ENCODE data around the gene CNTNAP3B.
A peak's percentile ranks its signal among the peaks of the same experiment; 100 is the strongest.
"Not testable (repeated sequence)": the region's sequence is repeated elsewhere in the genome, so short reads cannot be mapped to it uniquely, and the experiment has no call there.

The CNTNAP3B gene

DNA sequence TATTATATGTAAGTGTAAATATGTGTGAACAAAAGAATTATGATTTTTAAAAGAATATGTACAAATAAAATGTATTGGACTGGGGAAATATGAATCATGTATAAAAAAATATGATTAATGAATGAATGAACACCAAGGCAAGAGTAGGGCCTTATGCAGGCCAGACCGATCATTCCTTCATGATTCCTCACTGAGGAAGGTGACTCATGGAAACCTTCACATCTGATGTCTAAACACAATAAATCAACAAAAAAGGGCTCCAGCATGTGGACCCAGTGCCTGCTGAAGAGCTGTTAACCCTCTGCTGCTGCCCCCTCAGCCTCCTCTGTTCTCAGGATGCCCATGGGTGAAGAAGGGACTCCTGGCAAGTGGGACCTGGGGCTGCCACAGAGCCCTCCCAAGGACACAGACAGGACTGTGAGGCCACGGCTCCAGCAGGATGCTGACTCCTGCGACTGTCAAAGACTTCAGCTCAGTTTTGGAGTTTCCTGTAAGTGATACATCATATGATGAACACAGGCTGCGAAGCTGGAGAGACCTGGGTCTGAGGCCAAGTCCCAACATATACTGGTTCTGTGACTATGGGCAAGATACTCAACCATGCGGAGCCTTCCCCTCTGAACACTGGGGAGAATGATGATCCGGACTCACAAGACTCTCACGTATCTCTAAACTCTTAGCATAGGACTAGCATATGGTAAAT, 110.9 kb downstream of the CNTNAP3B start:
- not testable (repeated sequence) for H3K4me3 ChIP-seq (ENCODE audit: low read depth, low read length); DNase-seq (ENCODE audit: low read depth)

DNA sequence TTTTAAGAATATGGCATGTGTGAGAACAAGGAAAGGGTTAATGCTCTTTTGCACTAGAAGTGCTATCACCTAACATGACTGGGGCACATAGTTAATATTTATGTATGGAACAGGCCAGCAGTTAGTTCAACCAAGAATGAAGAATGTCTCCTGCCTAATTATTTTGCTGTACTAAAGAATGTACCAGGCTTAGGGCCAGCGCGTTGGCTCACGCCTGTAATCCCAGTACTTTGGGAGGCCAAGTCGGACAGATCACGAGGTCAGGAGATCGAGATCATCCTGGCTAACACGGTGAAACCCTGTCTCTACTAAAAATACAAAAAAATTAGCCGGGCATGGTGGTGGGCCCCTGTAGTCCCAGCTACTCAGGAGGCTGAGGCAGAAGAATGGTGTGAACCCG, 114.9 kb downstream of the CNTNAP3B start:
- DNase-seq (ENCODE audit: low read depth); H3K4me3 ChIP-seq (ENCODE audit: low read depth, low read length): not testable (repeated sequence)

GRCh38 chr9:41991607-41992006, 137.6 kb downstream of the CNTNAP3B start:
- not testable (repeated sequence) for H3K4me3 ChIP-seq (ENCODE audit: low read depth, low read length); DNase-seq (ENCODE audit: low read depth)

- H3K4me3 ChIP-seq (ENCODE audit: low read depth, low read length): not testable (repeated sequence)
These were observed 149.0 kb downstream of the CNTNAP3B start for GRCh38 chr9:41980271-41980670.

GRCh38 chr9:41977965-41978600, 151.1 kb downstream of the CNTNAP3B start:
- not testable (repeated sequence) for DNase-seq (ENCODE audit: low read depth); H3K4me3 ChIP-seq (ENCODE audit: low read depth, low read length)

More at GRCh38 chr9:41980271-41980670, 149.0 kb downstream of the CNTNAP3B start:
- not testable (repeated sequence) for DNase-seq (ENCODE audit: low read depth)

- DNase-seq (ENCODE audit: low read depth); H3K4me3 ChIP-seq (ENCODE audit: low read depth, low read length): not testable (repeated sequence)
These were observed 154.3 kb downstream of the CNTNAP3B start for GRCh38 chr9:41974906-41975305.

DNA sequence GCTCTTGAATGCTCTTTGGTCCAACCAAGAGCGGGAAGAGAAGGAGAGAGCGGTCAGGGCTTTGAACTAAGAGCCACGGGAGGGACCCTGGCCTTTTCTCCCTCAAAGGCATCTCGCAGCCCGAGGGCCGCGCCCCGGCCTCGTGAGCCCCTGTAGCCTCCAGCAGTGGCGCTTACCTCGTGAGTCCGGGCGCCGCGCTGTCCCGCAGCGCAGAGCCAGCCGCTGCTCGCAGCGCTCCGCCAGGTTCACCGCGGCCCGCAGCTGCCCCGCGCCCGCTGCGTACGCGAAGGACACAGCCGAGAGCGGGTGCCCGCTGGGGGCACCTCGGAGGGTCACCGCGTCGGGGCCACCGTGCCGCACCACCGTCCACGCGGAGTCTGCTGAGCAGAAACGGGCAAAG, 176.2 kb downstream of the CNTNAP3B start:
- H3K4me3 ChIP-seq (ENCODE audit: low read depth, low read length); DNase-seq (ENCODE audit: low read depth): not testable (repeated sequence)

DNA sequence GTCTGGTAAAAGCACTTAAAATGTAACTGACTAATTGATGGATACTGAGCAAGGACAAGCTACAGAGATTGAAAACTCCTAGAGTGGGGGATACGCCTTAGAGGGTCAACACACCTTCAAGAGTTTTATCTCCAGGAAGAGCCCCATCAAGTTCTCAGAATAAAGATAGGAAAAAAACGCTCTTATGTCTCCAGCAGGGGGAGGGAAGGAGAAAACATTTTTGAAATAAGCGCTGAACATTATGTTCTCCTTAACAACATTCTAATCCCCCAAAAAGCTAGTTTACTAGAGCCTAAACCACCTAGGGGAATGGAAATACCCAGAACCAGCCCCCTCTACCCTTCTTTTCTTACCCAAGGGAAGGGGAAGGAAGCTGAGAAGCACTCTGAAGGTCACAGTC, 187.5 kb downstream of the CNTNAP3B start:
- 0 out of 2 replicates have a peak, but pooled peaks have one; percentile 5 for TF ChIP-seq CTCF (IDR thresholded peaks at IDR 0.05; ENCODE audit: control insufficient read depth, extremely low read depth, insufficient read depth)
- DNase-seq (ENCODE audit: low read depth); H3K4me3 ChIP-seq (ENCODE audit: low read depth, low read length): not testable (repeated sequence)

- DNase-seq (ENCODE audit: low read depth); H3K4me3 ChIP-seq (ENCODE audit: low read depth, low read length): not testable (repeated sequence)
These were observed 191.1 kb downstream of the CNTNAP3B start for GRCh38 chr9:41938143-41938542.

- not testable (repeated sequence) for DNase-seq (ENCODE audit: low read depth)
These were observed 193.5 kb downstream of the CNTNAP3B start for GRCh38 chr9:41935727-41936126.

DNA sequence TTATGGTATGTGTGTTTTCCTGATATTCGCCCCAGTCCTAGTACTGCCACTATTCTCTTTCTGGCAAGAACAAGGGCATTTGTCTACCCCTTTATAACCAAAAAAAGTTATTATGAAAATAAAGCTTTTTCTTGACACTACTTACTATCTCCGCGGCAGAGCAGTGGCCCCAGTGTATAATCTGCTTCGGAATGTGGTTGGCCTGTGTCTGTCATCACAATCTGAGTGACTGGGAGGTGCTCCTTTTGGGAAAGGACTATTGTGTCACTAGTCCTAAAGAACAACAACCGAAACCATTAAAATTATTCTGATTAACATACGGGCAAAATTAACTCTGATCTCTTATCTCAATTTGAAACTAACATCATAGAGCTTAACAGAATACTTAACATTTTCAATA, 200.1 kb downstream of the CNTNAP3B start:
- H3K4me3 ChIP-seq (ENCODE audit: low read depth, low read length); DNase-seq (ENCODE audit: low read depth): not testable (repeated sequence)

More at GRCh38 chr9:41935727-41936126, 193.5 kb downstream of the CNTNAP3B start:
- H3K4me3 ChIP-seq (ENCODE audit: low read depth, low read length): not testable (repeated sequence)

DNA sequence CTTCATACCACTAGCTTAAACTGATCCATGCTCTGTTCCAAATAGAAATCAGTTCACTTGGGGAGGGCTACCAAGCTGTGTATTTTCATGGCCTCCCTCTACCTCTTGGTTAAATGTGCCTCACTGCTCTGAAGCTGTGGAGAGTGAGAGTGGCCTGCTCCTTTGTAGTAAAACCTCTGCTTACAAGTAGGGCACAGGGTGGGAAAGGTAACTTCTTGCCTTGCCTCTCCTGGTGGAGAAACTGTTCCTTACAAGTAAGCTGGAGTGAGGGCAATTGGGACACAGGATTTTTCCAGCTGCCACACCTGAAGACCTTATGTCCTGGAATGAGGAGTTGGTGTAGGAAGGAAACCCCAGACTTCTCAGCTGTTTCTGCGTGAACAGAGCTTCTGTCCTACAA, 211.9 kb downstream of the CNTNAP3B start:
- not testable (repeated sequence) for DNase-seq (ENCODE audit: low read depth); H3K4me3 ChIP-seq (ENCODE audit: low read depth, low read length)

DNA sequence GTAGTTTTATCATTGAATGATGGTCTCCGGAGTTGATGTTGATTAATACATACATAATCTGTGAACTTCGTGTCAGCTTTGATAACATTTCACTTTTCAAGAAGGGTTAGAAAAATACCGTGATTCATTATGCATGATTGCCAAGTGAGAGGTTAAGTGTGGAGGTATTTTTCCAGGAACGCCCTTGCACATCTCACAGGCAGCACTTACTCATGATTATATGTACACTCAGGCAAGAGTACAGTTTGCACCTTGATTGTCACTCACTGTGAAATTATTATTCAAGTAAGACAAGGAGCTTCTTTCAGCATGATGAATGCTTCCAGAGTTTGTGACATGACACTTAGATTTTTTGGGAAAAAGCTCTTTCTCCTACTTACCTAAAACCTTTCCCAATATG, 223.7 kb downstream of the CNTNAP3B start:
- not testable (repeated sequence) for H3K4me3 ChIP-seq (ENCODE audit: low read depth, low read length); DNase-seq (ENCODE audit: low read depth)

GRCh38 chr9:41902762-41903161, 226.5 kb downstream of the CNTNAP3B start:
- not testable (repeated sequence) for DNase-seq (ENCODE audit: low read depth)

DNA sequence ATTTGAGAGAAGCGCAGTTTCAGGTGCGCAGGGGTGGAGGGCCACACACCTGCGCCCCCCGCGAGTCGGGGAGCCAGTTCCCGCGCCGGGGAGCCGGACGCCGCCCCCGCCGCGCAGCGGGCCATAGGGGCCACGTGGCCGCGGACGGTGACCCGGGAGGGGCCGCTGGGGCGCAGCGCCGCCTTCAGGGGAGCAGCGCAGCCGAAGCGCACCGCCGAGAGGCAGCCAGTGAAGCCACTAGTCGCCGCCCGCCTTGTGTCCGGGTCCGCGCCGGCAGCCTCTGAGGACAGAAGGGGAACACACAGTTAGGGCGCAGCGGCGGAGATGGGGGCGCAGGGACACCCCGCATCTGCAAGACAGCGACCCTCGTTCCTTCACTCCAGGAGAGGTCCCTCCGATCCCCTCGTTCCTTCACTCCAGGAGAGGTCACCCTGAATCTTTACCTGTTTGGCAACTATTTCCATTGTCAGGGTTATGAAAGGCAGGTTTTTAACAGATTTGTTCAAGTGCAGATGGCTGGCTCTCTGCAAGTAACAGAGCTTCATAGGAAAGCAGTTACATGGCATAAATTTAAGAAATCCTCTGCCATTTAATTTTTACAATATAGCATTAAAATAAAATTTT, 230.4 kb downstream of the CNTNAP3B start:
- not testable (repeated sequence) for H3K4me3 ChIP-seq (ENCODE audit: low read depth, low read length); DNase-seq (ENCODE audit: low read depth)

More at GRCh38 chr9:41902762-41903161, 226.5 kb downstream of the CNTNAP3B start:
- H3K4me3 ChIP-seq (ENCODE audit: low read depth, low read length): not testable (repeated sequence)

DNA sequence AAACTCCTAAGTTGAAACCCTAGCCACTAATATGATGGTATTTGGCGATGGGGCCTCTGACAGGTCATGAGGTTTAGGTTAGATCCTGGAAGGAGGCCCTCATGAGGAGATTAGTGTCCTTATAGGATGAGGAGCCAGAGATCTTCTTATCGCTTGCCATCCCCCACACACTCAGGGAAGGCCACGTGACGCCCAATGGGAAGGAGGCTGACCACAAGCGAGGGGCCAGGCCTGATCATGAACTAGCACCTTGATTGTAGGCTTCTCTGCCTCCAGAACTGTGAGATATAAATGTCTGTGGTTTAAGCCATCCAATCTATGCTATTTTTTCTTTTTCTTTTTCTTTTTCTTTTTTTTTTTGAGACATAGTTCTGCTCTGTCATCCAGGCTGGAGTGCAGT, 254.7 kb downstream of the CNTNAP3B start:
- not testable (repeated sequence) for H3K4me3 ChIP-seq (ENCODE audit: low read depth, low read length); DNase-seq (ENCODE audit: low read depth)

- DNase-seq (ENCODE audit: low read depth); H3K4me3 ChIP-seq (ENCODE audit: low read depth, low read length): not testable (repeated sequence)
These were observed 273.8 kb downstream of the CNTNAP3B start for GRCh38 chr9:41855422-41855821.
